HEK293 (cell line): ENCODE measurements around the gene UBIAD1.

Experiments
- ZBTB1 ChIP-seq: fragments of 450-650 bp; formaldehyde crosslinking; IDR thresholded peaks from 2 replicates; pipeline ENCODE4 v1.5.1; 2016; ENCODE audit warnings: missing biosample characterization, missing genetic modification characterization
- ZNF366 ChIP-seq: fragments of 450-650 bp; formaldehyde crosslinking; conservative IDR thresholded peaks from 2 replicates; pipeline ENCODE4 v1.5.1; 2016; ENCODE audit warnings: missing biosample characterization, missing genetic modification characterization

GRCh38 chr1:11301601-11302000 lies 28.6 kb downstream of the UBIAD1 start:
- TF ChIP-seq ZBTB1 (tag by site-specific recombination): no peak
- no peak for TF ChIP-seq ZNF366 (tag by site-specific recombination)
